Stimulated activated CD8-positive, alpha-beta memory T cell treated with anti-CD3 and anti-CD28 coated beads, Interleukin-12 subunit alpha, Interleukin-12 subunit beta, amount 100 ng/mL, for 24 hours (primary cell): ENCODE data around the gene BLOC1S5.
"Not testable (repeated sequence)": the region's sequence is repeated elsewhere in the genome, so short reads cannot be mapped to it uniquely, and the experiment has no call there.

Experiments used
- DNase-seq: peaks from one replicate; pipeline ENCODE4 v3.0.0-alpha.2; 2020; ENCODE audit errors: extremely low read depth

BLOC1S5 gene

GRCh38 chr6:7993399-7993798, 70.8 kb downstream of the BLOC1S5 start:
- DNase-seq, result no peak

DNA sequence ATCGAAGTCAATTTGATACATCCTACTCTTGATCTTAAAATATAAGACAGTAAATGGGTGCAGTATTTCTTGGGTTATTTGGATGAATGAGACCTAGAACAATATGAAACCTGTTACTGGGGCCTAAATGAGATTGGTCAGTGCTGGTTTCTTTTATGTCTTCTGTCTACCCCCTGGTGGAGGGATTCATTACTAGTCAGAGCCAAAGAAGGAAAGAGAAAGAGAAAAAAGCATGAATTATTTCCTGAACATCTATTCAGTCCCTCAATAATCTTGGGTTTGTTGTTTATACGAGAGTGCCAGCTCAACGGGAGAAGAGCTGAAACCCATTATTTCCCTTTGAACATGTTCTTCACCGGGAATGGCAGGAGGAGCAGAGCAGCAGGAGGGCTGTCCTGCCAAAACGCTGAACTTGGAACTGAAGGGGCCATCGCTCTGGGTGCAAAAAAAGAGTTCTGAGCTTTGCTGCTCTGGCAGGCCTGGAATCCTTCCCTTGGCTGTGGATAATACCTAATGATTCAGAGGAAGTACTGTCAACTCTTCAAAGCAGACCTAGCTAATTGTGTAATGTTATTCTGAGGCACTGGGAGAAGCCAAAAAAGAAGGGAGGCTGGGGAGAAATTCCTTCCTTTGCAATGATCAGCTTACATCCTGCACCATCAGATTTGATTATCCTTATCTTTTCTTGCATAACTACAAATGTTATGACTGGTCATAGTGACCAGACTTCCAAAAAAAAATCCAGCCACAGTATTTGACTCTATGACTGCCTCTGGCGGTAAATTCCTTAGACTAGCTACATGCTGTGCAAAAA, 72.0 kb downstream of the BLOC1S5 start:
- DNase-seq, result no peak

GRCh38 chr6:7991536-7991935, 72.7 kb downstream of the BLOC1S5 start:
- no peak for DNase-seq

DNA sequence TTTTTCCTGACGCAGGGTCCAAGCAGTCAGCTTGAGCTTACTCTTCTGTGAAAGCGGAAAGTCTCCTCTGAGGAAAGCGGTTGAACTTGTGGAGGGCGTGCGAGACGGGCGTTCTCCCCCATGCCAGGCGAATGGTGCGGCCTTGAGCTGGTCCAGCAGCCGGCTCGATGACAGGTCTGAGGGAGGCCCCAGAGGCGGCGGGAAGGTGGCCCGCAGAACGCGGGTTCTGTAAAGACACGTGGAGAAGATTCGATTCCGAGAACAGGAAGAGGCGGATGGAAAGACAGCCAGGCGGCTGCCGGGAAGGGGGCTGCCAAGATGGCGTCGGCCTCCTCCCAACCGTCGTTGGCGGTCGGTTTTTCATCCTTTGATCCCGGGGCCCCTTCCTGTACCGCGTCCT, 78.0 kb downstream of the BLOC1S5 start:
- no peak for DNase-seq

DNA sequence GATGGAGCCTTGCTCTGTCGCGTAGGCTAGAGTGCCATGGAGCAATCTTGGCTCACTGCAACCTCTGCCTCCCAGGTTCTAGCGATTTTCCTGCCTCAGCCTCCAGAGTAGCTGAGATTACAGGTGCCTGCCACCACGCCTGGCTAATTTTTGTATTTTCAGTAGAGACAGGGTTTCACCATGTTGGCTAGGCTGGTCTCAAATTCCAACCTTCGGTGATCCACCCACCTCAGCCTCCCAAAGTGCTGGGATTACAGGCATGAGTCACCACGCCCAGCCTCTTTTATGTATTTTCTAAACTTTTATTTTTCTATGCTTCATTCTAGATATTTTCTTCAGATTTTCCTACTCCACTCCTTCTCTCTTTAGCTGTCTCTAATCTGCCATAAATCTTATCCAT, 80.2 kb downstream of the BLOC1S5 start:
- DNase-seq, result not testable (repeated sequence)

GRCh38 chr6:7979831-7980230, 84.4 kb downstream of the BLOC1S5 start:
- no peak for DNase-seq

- DNase-seq, result no peak
These were observed 85.5 kb downstream of the BLOC1S5 start for GRCh38 chr6:7978736-7979135.

DNA sequence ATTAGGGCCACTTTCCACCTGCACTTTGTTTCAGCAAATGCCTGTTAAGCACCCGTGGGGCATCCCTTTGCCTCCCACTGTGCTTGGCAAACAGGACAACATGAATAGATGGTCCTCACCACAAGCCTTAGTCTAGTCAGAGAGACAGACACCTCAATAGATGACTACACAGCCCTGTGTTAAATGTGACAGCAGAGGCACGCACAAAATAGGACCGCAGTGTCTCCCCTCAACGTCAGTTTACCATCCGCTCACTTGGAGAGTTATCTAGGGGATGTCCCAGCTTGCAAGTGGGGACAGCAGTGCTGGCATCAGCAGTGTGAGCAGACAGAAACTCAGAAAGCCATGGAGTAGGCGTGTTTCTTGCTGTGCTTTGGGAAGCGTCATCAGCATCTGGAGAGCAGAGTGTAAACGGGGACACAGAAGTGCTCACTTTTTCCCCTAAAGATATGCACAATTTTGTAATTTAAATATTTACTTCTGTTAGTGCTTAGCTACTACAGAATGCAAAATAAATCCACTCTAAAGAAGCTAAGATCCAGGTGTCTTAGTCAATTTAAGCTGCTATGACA, 87.6 kb downstream of the BLOC1S5 start:
- DNase-seq, result no peak

DNA sequence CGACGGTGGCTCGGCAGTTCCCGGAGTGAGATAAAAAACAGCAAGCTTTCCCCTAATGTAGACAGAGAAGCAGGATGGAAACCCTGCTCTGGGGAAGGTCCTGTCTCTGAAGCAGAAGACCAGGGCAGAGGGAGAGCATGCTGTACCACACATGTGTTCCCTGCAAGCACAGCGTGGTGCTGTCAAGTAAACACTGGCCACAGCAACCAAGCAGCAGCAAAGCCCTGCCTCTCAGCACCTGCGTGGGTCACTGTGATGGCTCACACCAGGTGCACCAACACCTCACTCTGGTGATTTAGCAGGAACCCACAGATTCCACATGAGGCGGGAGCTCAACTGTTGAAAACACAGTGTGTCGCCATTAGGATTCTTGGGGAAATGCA, 88.4 kb downstream of the BLOC1S5 start:
- DNase-seq, result no peak

DNA sequence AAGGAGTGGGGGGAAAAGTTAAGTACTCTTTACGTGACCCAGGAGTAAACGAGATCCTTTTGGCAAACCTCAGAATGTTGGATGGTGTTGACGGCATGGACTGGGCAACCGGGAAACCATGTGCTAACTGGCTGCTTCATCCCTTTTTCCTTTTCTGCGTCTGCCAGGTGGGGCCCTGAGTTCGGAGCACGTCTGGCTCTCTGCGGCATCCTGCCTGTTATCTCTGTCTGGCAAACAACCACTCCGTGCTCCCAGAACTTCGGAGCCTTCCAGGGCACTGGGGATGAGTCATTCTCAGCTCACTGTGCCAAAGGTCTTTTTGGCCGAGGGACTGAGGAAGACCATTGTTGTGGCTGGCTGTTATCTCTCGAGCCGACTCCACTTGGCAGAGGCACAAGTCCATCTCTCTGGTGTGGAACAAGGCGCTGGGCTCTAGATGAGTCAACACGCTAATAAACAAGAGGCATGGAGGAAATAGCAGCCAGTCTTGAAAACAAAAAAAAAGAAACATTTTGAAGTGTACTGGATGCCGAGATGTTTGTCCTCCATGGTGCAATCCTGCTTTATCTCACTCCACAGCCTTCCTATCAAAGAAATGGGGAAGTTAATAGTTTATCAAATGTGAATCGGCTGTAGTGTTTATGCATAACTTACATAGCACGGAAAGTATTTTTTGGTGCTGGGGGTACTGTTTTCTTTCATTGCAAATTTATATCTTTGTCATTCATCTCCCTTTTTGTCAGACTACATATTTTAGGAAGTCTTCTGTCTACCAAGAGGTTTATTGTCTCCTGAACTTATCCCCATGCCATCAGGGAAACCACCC, 89.0 kb downstream of the BLOC1S5 start:
- no peak for DNase-seq

- no peak for DNase-seq
These were observed 89.6 kb downstream of the BLOC1S5 start for GRCh38 chr6:7974565-7974937.

GRCh38 chr6:7973584-7973983, 90.6 kb downstream of the BLOC1S5 start:
- DNase-seq, result no peak

- DNase-seq, result no peak
These were observed 92.7 kb downstream of the BLOC1S5 start for GRCh38 chr6:7971499-7971898.

DNA sequence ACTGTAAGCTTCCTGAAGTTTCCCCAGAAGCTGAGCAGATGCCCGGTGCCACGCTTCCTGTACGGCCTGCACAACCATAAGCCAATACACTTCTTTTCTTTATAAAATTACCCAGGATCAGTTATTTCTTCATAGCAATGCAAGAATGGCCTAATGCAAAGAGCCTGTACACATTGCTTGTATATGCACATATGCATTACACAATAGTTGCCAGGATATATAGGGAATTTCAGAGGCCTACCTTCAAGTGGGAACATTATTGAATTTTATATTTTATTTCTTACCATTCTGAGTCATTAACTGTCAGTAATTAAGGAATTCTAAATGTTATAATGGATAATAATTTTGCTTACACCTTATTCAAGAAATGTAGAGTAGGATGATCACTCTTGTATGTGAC, 93.6 kb downstream of the BLOC1S5 start:
- no peak for DNase-seq
